H1 (cell line): Measurements from ENCODE around the gene LGI4. TPM values are rescaled to one million over a fixed set of nuclear protein-coding genes. Genes with fewer than 3 reads are reported as not detected.

ENCODE experiments used
- CHD7 ChIP-seq: fragments of 300-600 bp; sonication (generic); IDR thresholded peaks from 2 replicates; pipeline ENCODE4 v1.7.1; 2012; ENCODE audit warnings: low read length, moderate library complexity, mild to moderate bottlenecking, inconsistent platforms; ENCODE audit not compliant: insufficient replicate concordance
- polyA plus RNA-seq, 7 experiments: library from polyadenylated mRNA; depleted of rRNA in 3 of 7; stranded (reverse) in 5 of 7; unstranded in 2 of 7; fragments of >200 nt in 5 of 7; fragments of 200-250 nt in 2 of 7; gene quantifications; 1 replicate in 5 of 7; 2 replicates in 1 of 7; 4 replicates in 1 of 7; pipeline versions ENCODE4 v1.2.1 to v1.2.3, GENCODE V29; 2011 to 2013; ENCODE audit warnings: missing spikeins in 2 of 7, mixed read lengths in 2 of 7
- total RNA-seq: library from RNA; stranded (reverse); fragmentation: NEBNext Ultra II Directional; extraction: Animal tissue kit (Norgen Biotek cat#: 25700); gene quantifications from 2 replicates; pipeline ENCODE4 v1.2.1, GENCODE V29; 2021

The LGI4 gene
- total and polyA plus RNA-seq, 2 of the 8 experiments (the other 6 are each of a cell fraction or from before 2014, with no cell fraction given) = 2.0 to 8.2 TPM

GRCh38 chr19:35106898-35107541 is 27.8 kb downstream of the LGI4 start (continued):
- TF ChIP-seq CHD7 = no peak
